ENCODE results near the gene MVK.

MVK gene

GRCh38 chr12:109535863-109536250 lies 37.7 kb upstream of the MVK start:
- Histone ChIP-seq H3K36me3 (ENCODE audit: control insufficient read depth, insufficient read depth, low read length) (no peaks in the 10 kb centered on the region), H3K27me3 (ENCODE audit: control insufficient read depth, insufficient read depth, low read length) (no peaks in the 10 kb centered on the region), H3K4me1 (ENCODE audit: control insufficient read depth, insufficient read depth, low read length) (no peaks in the 10 kb centered on the region), H3K4me3 (ENCODE audit: low read length) (no peak overlapping the region), H3K9me3 (ENCODE audit: control insufficient read depth, low read length) (no peaks in the 10 kb centered on the region), H3K9ac (ENCODE audit: low read length) (no peak overlapping the region)

DNA sequence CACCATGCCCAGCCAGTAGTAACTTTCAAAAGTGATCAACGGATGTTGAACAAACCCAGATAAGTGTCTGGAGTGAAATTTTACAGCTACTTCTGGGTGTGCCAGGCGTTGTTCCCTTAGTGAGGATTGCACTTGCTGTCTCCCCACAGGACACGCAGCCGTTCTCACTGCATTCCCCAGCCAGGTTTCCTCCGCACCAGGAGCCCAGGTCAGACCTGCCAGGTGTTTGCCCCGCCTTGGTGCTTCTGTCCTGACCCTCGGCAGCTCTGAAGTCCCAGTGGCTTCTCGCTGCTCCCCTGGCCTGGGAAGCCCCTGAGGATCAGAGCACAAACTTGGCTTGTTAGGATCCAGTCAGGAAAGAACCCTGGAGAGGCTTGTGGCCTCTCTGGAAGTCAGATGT lies 36.5 kb upstream of the MVK start:
- no peaks in the 10 kb centered on the region for H3K4me1 ChIP-seq (ENCODE audit: control insufficient read depth, insufficient read depth, low read length)
- no peak overlapping the region for H3K4me3 ChIP-seq (ENCODE audit: low read length)
- no peaks in the 10 kb centered on the region for H3K27me3 ChIP-seq (ENCODE audit: control insufficient read depth, insufficient read depth, low read length)
- no peak overlapping the region for H3K9ac ChIP-seq (ENCODE audit: low read length)
- H3K9me3 ChIP-seq (ENCODE audit: control insufficient read depth, low read length) = no peaks in the 10 kb centered on the region
- no peaks in the 10 kb centered on the region for H3K36me3 ChIP-seq (ENCODE audit: control insufficient read depth, insufficient read depth, low read length)

- Histone ChIP-seq H3K27me3 (ENCODE audit: control insufficient read depth, insufficient read depth, low read length) (no peaks in the 10 kb centered on the region), H3K9me3 (ENCODE audit: control insufficient read depth, low read length) (no peaks in the 10 kb centered on the region), H3K4me1 (ENCODE audit: control insufficient read depth, insufficient read depth, low read length) (no peaks in the 10 kb centered on the region), H3K9ac (ENCODE audit: low read length) (no peak overlapping the region), H3K4me3 (ENCODE audit: low read length) (no peak overlapping the region), H3K36me3 (ENCODE audit: control insufficient read depth, insufficient read depth, low read length) (no peaks in the 10 kb centered on the region)
Observed at GRCh38 chr12:109538191-109538863, 35.3 kb upstream of the MVK start.

DNA sequence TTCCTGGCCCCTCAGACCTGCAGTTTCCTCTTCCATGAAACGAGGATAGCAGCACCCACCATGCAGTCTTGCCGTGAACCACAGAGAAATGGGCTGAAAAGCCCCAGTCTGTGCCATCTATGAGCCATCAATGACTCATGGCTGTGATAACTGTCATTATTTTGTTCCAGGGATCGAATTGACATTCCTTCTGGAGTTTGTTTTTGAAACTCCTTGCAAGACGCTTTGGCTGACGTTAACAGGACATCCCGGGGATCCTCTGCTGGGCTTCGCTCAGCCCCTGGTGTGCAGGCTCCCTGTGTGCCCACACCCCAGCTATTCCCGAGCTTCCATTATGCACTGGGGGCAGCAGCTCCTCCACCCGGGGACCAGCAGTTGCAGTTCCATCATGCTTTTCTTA lies 34.1 kb upstream of the MVK start:
- Histone ChIP-seq H3K9ac (ENCODE audit: low read length) (no peak overlapping the region), H3K27me3 (ENCODE audit: control insufficient read depth, insufficient read depth, low read length) (no peaks in the 10 kb centered on the region), H3K9me3 (ENCODE audit: control insufficient read depth, low read length) (no peaks in the 10 kb centered on the region), H3K36me3 (ENCODE audit: control insufficient read depth, insufficient read depth, low read length) (no peaks in the 10 kb centered on the region), H3K4me3 (ENCODE audit: low read length) (no peak overlapping the region), H3K4me1 (ENCODE audit: control insufficient read depth, insufficient read depth, low read length) (no peaks in the 10 kb centered on the region)

- Histone ChIP-seq H3K9me3 (ENCODE audit: control insufficient read depth, low read length) (no peaks in the 10 kb centered on the region), H3K4me1 (ENCODE audit: control insufficient read depth, insufficient read depth, low read length) (no peaks in the 10 kb centered on the region), H3K9ac (ENCODE audit: low read length) (no peak overlapping the region), H3K4me3 (ENCODE audit: low read length) (no peak overlapping the region), H3K27me3 (ENCODE audit: control insufficient read depth, insufficient read depth, low read length) (no peaks in the 10 kb centered on the region), H3K36me3 (ENCODE audit: control insufficient read depth, insufficient read depth, low read length) (no peaks in the 10 kb centered on the region)
Observed at GRCh38 chr12:109540526-109541412, 32.8 kb upstream of the MVK start.

DNA sequence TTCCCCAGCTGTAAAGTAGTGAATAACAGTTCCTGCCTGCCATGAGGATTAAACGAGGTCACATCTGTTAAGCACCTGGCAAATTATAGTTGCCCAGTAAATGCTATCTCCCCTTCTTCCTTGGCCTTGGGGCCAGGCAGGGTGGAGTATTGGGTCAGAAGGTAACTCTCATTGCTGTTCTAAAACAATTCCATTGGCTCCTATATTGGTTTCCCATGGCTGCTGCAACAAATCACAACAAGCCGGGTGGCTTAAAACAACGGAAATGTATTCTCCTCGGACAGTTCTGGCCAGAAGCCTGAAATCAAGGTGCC lies 32.2 kb upstream of the MVK start:
- H3K9ac ChIP-seq (ENCODE audit: low read length) = no peak overlapping the region
- H3K27me3 ChIP-seq (ENCODE audit: control insufficient read depth, insufficient read depth, low read length) = no peaks in the 10 kb centered on the region
- no peaks in the 10 kb centered on the region for H3K36me3 ChIP-seq (ENCODE audit: control insufficient read depth, insufficient read depth, low read length)
- H3K9me3 ChIP-seq (ENCODE audit: control insufficient read depth, low read length) = no peaks in the 10 kb centered on the region
- no peak overlapping the region for H3K4me3 ChIP-seq (ENCODE audit: low read length)
- H3K4me1 ChIP-seq (ENCODE audit: control insufficient read depth, insufficient read depth, low read length) = no peaks in the 10 kb centered on the region

DNA sequence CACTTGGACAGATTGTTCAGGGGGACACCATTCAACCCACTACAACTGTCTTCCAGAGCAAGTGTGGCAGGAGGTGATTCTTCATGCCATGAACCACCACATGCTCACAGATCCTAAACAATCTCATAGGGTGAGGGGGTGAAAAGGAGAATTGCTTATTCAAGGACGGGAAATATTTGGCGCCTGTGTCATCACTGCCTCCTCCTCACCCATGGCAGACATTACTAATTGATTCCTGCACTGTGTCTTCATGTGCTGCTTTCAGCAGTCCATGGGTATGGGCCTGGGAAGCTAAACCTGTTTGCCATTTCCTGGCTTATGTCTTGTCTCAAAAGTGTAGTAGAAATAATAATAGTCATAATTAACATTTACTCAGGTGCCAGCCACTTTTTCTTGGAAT lies 31.6 kb upstream of the MVK start:
- H3K27me3 ChIP-seq (ENCODE audit: control insufficient read depth, insufficient read depth, low read length) = no peaks in the 10 kb centered on the region
- H3K4me3 ChIP-seq (ENCODE audit: low read length) = no peak overlapping the region
- no peaks in the 10 kb centered on the region for H3K36me3 ChIP-seq (ENCODE audit: control insufficient read depth, insufficient read depth, low read length)
- no peaks in the 10 kb centered on the region for H3K9me3 ChIP-seq (ENCODE audit: control insufficient read depth, low read length)
- no peaks in the 10 kb centered on the region for H3K4me1 ChIP-seq (ENCODE audit: control insufficient read depth, insufficient read depth, low read length)
- H3K9ac ChIP-seq (ENCODE audit: low read length) = no peak overlapping the region

GRCh38 chr12:109542876-109543275 lies 30.7 kb upstream of the MVK start:
- Histone ChIP-seq H3K4me3 (ENCODE audit: low read length) (no peak overlapping the region), H3K27me3 (ENCODE audit: control insufficient read depth, insufficient read depth, low read length) (no peaks in the 10 kb centered on the region), H3K9ac (ENCODE audit: low read length) (no peak overlapping the region), H3K9me3 (ENCODE audit: control insufficient read depth, low read length) (no peaks in the 10 kb centered on the region), H3K36me3 (ENCODE audit: control insufficient read depth, insufficient read depth, low read length) (no peaks in the 10 kb centered on the region), H3K4me1 (ENCODE audit: control insufficient read depth, insufficient read depth, low read length) (no peaks in the 10 kb centered on the region)

DNA sequence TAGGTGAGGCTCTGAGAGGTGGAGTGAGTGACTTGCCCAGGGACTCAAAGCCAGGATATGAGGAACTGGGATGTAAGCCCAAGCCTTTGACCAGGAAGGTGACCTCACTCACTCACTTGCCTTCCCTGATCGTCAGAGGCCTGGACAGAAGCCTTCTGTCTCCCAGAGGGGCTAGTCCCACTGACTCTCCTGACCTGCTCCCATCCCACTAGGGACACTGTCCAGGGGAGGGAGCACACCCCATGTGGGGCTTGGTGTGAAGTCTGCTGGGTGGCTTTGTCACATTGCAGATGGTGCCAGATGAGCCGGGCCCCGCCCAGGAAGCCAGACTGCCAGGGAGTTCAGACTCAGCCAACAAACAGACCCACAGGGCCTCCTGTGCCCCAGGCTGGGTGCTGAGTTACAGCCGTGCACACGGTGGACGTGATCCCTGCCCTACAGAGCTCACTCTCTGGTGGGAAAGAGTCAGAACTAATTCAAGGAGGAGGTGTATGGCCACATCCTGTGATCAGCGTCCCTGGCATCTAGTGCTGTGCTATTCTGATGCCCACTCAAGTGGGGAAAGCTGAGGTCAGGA lies 28.6 kb upstream of the MVK start:
- Histone ChIP-seq H3K4me1 (ENCODE audit: control insufficient read depth, insufficient read depth, low read length) (no peaks in the 10 kb centered on the region), H3K9me3 (ENCODE audit: control insufficient read depth, low read length) (no peaks in the 10 kb centered on the region), H3K27me3 (ENCODE audit: control insufficient read depth, insufficient read depth, low read length) (peaks cover 3% of the 10 kb centered on the region), H3K9ac (ENCODE audit: low read length) (no peak overlapping the region), H3K36me3 (ENCODE audit: control insufficient read depth, insufficient read depth, low read length) (no peaks in the 10 kb centered on the region), H3K4me3 (ENCODE audit: low read length) (no peak overlapping the region)

DNA sequence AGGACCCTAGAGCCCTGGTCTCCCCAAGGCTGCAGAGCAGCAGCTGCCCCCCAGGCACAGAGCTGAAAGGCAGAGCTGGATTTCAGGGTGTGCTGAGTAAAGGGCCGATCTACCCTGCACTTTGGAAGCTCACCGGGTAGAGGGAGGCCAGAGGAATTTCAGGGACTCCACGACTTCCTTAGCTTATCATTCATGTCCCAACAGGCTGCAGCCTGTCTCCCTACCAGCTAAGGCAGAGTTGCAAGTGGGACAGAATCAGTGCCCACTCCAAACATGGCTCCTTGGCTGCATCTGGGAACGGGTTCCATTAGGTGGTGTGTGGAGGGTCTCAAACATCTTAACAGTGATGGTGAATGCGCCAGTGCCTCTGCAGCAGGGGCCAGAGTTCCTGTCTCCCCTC lies 27.8 kb upstream of the MVK start:
- H3K4me1 ChIP-seq (ENCODE audit: control insufficient read depth, insufficient read depth, low read length) = no peaks in the 10 kb centered on the region
- no peaks in the 10 kb centered on the region for H3K36me3 ChIP-seq (ENCODE audit: control insufficient read depth, insufficient read depth, low read length)
- no peak overlapping the region for H3K4me3 ChIP-seq (ENCODE audit: low read length)
- peaks cover 3% of the 10 kb centered on the region for H3K27me3 ChIP-seq (ENCODE audit: control insufficient read depth, insufficient read depth, low read length)
- H3K9me3 ChIP-seq (ENCODE audit: control insufficient read depth, low read length) = no peaks in the 10 kb centered on the region
- no peak overlapping the region for H3K9ac ChIP-seq (ENCODE audit: low read length)

DNA sequence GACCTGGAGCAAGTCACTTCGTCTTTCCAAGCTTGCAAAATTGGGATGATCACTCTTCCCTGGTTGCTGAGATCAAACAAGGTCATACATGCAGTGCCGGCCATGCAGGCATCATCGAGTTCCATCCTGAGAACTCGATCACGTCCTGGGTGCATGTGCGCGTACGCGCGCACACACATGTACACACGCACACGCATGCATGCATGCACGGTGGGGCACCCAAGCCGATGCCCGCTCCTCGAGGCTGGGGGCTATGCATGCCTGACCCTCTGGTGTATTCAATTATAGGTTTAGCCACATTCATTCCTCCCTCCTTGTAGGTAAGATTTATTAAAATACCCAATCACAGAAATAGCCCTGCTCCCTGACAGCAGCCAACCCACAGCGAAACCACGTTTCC lies 26.3 kb upstream of the MVK start:
- Histone ChIP-seq H3K36me3 (ENCODE audit: control insufficient read depth, insufficient read depth, low read length) (no peaks in the 10 kb centered on the region), H3K9me3 (ENCODE audit: control insufficient read depth, low read length) (no peaks in the 10 kb centered on the region), H3K4me1 (ENCODE audit: control insufficient read depth, insufficient read depth, low read length) (no peaks in the 10 kb centered on the region), H3K4me3 (ENCODE audit: low read length) (no peak overlapping the region), H3K9ac (ENCODE audit: low read length) (no peak overlapping the region), H3K27me3 (ENCODE audit: control insufficient read depth, insufficient read depth, low read length) (peaks cover 7% of the 10 kb centered on the region)

- Histone ChIP-seq H3K36me3 (ENCODE audit: control insufficient read depth, insufficient read depth, low read length) (no peaks in the 10 kb centered on the region), H3K4me3 (ENCODE audit: low read length) (no peak overlapping the region), H3K4me1 (ENCODE audit: control insufficient read depth, insufficient read depth, low read length) (no peaks in the 10 kb centered on the region), H3K9me3 (ENCODE audit: control insufficient read depth, low read length) (no peaks in the 10 kb centered on the region), H3K27me3 (ENCODE audit: control insufficient read depth, insufficient read depth, low read length) (peaks cover 12% of the 10 kb centered on the region), H3K9ac (ENCODE audit: low read length) (no peak overlapping the region)
Observed at GRCh38 chr12:109548258-109548657, 25.3 kb upstream of the MVK start.
